DOHH2 (cell line): ENCODE results near the gene FN3KRP.

ENCODE experiments used
- H3F3A ChIP-seq: fragments of 200-600 bp; sonication (generic), shearing (Covaris generic); 2 replicates; pipeline ENCODE4 v1.6.0; 2016; ENCODE audit warnings: antibody characterized with exemption, mild to moderate bottlenecking; ENCODE audit not compliant: control insufficient read depth, insufficient read depth
- H3K27ac ChIP-seq: fragments of 200-600 bp; sonication (generic); 2 replicates; pipeline ENCODE4 v1.5.1; 2014; ENCODE audit warnings: low read depth, mild to moderate bottlenecking, low read length, moderate library complexity
- H3K27me3 ChIP-seq: fragments of 200-600 bp; sonication (generic); 2 replicates; pipeline ENCODE4 v1.6.1; 2014; ENCODE audit warnings: mild to moderate bottlenecking, low read length, mixed read lengths; ENCODE audit not compliant: control insufficient read depth
- H3K36me3 ChIP-seq: fragments of 200-600 bp; sonication (generic); 2 replicates; pipeline ENCODE4 v1.6.1; 2014; ENCODE audit warnings: mild to moderate bottlenecking, low read length, moderate library complexity, mixed read lengths; ENCODE audit not compliant: control insufficient read depth
- H3K4me1 ChIP-seq: fragments of 200-600 bp; sonication (generic); 2 replicates; pipeline ENCODE4 v1.6.1; 2014; ENCODE audit warnings: mild to moderate bottlenecking, low read length, mixed read lengths; ENCODE audit not compliant: control insufficient read depth
- H3K4me2 ChIP-seq: fragments of 200-600 bp; sonication (generic); 2 replicates; pipeline ENCODE4 v1.6.0; 2014; ENCODE audit warnings: mild to moderate bottlenecking, low read length, moderate library complexity
- H3K4me3 ChIP-seq: fragments of 200-600 bp; sonication (generic); 2 replicates; pipeline ENCODE4 v1.5.1; 2014; ENCODE audit warnings: mild to moderate bottlenecking, low read length, mixed read lengths
- H3K79me2 ChIP-seq: fragments of 200-600 bp; sonication (generic); 2 replicates; pipeline ENCODE4 v1.6.1; 2014; ENCODE audit warnings: mild to moderate bottlenecking, low read length, mixed read lengths; ENCODE audit not compliant: control insufficient read depth
- H3K9me2 ChIP-seq: fragments of 200-600 bp; sonication (generic); replicated peaks from 2 replicates; pipeline ENCODE4 v1.6.1; 2014; ENCODE audit warnings: mild to moderate bottlenecking, low read length, mixed read lengths; ENCODE audit not compliant: control insufficient read depth
- H3K9me3 ChIP-seq: fragments of 200-600 bp; sonication (generic); 2 replicates; pipeline ENCODE4 v1.6.1; 2014; ENCODE audit warnings: antibody characterized with exemption, low read length, mixed read lengths; ENCODE audit not compliant: control insufficient read depth, insufficient read depth
- H4K20me1 ChIP-seq: fragments of 200-600 bp; sonication (generic); 2 replicates; pipeline ENCODE4 v1.6.0; 2014; ENCODE audit warnings: low read depth, mild to moderate bottlenecking, antibody characterized with exemption, low read length, moderate library complexity; ENCODE audit not compliant: control insufficient read depth, insufficient read depth
- EZH2phosphoT487 ChIP-seq: fragments of 200-600 bp; sonication (generic); IDR thresholded peaks from 2 replicates; pipeline ENCODE4 v1.6.1; 2017; ENCODE audit warnings: borderline replicate concordance, mild to moderate bottlenecking, antibody characterized with exemption, low read length, moderate library complexity, mixed read lengths
- TF ChIP-seq, protein P1 (sequence below): fragments of 200-600 bp; sonication (generic); IDR thresholded peaks from one replicate; pipeline ENCODE4 v1.5.1; 2014; ENCODE audit warnings: antibody characterized with exemption, mild to moderate bottlenecking, low read depth, low read length; ENCODE audit not compliant: poor library complexity, severe bottlenecking

The FN3KRP gene

DNA sequence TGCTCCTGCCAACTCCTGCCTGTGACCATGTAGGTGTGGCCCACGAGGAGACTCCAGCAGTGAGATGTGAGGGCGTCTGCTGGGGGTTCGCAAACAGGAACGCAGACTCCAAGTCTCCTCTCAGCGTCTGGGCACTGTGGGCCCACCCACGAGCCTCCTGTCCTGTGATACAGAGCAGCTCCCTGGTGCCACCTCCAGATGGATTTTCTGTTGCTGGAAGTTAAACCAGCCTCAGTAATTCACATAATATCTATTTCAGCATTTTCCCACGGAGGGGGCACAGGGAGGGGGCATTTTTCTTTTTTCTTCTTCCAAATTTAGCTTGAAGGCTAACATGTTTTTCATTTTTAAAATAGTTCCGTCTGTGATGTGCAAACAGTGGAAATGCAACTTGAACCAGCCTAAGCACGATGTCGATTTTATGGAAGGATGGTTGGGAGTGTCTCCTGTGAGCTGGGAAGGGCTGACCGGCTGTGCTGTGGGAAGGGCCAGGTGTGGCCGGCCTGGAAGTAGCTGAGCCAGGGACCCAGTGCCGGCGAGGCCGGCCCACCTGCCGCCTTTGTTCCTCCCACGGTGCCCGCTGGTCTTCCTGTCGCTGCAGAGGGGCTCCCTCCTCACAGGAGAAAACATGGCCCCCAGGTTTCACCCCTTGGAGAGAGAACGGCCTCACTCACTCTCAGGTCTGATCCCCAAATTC lies 14.1 kb upstream of the FN3KRP start:
- Histone ChIP-seq H3K27ac (no peak overlapping the region), H3K79me2 (no peaks in the 10 kb centered on the region), H3K4me3 (no peak overlapping the region), H3F3A (no peaks in the 10 kb centered on the region), H3K27me3 (no peaks in the 10 kb centered on the region), H3K4me2 (no peak overlapping the region), H3K36me3 (no peaks in the 10 kb centered on the region), H3K9me3 (no peaks in the 10 kb centered on the region; the same call in 1 of the 2 replicates), H3K9me2 (no peaks in the 10 kb centered on the region), H3K4me1 (peaks cover 4% of the 10 kb centered on the region; the same call in 1 of the 2 replicates), H4K20me1 (no peaks in the 10 kb centered on the region)
- TF ChIP-seq, protein P1, sequence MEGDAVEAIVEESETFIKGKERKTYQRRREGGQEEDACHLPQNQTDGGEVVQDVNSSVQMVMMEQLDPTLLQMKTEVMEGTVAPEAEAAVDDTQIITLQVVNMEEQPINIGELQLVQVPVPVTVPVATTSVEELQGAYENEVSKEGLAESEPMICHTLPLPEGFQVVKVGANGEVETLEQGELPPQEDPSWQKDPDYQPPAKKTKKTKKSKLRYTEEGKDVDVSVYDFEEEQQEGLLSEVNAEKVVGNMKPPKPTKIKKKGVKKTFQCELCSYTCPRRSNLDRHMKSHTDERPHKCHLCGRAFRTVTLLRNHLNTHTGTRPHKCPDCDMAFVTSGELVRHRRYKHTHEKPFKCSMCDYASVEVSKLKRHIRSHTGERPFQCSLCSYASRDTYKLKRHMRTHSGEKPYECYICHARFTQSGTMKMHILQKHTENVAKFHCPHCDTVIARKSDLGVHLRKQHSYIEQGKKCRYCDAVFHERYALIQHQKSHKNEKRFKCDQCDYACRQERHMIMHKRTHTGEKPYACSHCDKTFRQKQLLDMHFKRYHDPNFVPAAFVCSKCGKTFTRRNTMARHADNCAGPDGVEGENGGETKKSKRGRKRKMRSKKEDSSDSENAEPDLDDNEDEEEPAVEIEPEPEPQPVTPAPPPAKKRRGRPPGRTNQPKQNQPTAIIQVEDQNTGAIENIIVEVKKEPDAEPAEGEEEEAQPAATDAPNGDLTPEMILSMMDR = no peak
- no peak for TF ChIP-seq EZH2phosphoT487

DNA sequence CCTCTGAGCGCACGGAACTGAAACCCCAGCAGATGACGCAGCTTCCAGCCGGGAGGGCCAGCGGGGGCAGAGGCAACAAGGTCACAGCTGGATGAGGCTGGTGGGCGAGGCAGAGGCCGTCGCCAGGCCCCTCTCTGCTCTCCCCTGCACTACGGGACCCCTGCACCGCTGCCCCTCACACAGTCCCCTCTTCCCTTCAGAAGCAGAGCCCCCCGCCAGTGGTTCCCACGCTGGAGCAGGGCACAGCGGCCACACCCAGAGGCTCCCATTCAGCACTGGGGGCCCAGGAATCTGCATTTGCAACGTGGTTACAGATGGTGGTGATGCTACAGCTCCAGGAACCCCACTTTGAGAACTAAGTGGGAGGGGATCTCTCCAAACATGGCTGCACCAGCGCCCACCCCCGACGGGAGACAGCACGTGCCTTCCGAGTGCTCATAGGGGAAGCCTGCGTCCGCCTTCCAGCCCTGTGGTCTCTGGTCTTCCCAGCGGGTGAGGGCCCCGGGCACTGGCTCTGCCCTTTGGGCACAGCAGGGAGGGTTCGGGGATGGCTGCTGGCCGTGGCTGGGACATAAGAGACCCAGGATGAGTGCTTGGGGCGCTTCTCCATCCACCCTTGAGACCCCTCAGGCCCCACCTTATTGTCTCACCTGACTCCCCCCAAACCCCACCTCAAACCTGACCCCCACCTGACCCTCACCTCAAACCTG lies 13.3 kb upstream of the FN3KRP start:
- H3F3A ChIP-seq = no peaks in the 10 kb centered on the region
- no peaks in the 10 kb centered on the region for H3K36me3 ChIP-seq
- H3K79me2 ChIP-seq = no peaks in the 10 kb centered on the region

DNA sequence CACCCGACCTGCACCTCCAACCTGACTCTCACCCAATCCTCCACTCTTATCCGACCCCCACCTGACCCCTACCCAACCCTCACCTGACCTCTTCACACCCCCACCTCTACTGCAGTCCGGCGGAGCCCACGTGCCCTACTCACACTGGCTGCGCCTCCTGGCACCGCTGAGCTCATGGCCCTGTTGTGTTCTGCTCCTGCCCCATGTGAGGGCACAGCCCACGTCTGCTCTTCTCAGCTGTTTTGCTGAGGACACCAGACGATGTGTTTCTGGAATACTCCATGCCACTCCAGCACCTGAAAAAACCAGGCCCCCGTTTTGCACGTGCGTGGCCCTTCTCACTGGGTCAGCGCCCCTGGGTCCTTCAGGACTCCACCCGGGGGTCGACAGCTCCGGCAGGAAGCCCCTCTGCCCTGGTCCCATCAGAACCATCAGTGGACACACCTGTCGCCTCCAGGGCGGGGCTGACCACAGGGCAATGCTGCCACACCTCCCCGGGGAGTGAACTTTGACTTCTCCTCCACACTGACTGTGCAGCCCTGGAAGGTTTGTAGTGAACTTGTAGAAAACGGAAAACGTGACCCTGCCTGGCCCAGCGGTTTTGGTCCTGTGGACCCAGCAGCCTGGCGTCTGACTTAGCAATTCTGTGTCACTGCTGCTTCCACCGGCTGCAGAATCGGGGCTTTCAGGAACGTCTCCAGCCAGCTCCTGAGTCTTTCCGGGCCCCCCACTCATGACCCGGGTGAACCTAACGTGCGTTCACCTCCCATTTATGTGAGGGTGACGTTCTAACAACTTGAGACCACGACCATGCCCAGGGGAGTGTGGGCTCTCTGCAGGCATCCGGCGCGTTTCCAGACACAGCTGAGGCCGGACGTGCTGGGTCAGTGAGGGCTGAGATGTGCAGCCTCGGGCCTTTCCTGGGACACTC lies 12.3 kb upstream of the FN3KRP start:
- Histone ChIP-seq H3K4me2 (no peak overlapping the region), H3K36me3 (no peaks in the 10 kb centered on the region), H3K27me3 (peaks cover 7% of the 10 kb centered on the region), H3K9me2 (no peaks in the 10 kb centered on the region), H3K27ac (no peak overlapping the region), H3K4me3 (no peak overlapping the region), H4K20me1 (no peaks in the 10 kb centered on the region), H3K4me1 (peaks cover 5% of the 10 kb centered on the region; the same call in 1 of the 2 replicates), H3F3A (no peaks in the 10 kb centered on the region), H3K9me3 (no peaks in the 10 kb centered on the region), H3K79me2 (no peaks in the 10 kb centered on the region)
- TF ChIP-seq, protein P1 = no peak
- no peak for TF ChIP-seq EZH2phosphoT487

More for the DNA sequence above, 13.3 kb upstream of the FN3KRP start:
- Histone ChIP-seq H3K4me3 (no peak overlapping the region), H3K9me2 (no peaks in the 10 kb centered on the region), H3K4me1 (peaks cover 8% of the 10 kb centered on the region; the same call in 1 of the 2 replicates), H3K4me2 (no peak overlapping the region), H3K9me3 (no peaks in the 10 kb centered on the region), H3K27ac (no peak overlapping the region), H4K20me1 (no peaks in the 10 kb centered on the region), H3K27me3 (peaks cover 7% of the 10 kb centered on the region)
- no peak for TF ChIP-seq EZH2phosphoT487
- TF ChIP-seq, protein P1 = no peak
